Measurements from ENCODE around the gene ATXN7L3B.

Gene ATXN7L3B

DNA sequence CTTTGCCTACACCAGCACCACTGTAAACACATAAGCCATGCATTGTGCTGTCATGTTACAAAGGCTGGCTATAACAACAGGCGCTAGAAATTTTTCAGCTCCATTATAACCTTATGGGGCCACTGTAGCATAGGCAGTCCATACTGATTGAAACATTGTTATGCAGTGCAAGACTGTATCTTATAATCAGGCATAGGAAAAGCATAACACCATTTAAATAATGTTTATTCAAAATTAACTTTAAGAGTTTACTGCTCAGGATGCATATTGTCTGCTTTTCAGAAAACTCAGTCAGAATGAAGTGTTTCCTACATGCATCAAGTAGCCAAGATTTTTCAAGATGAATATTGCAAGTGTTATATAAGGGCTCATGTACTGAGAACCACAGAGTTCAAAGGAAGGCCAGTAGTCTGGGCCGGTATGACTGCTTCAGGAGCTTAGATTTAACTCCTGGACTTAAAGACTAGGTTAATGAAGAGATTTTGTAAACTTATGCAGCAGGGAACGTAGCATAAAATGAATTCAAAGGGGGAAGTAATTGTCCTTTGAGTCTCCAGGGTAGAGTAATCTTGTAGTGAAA is 46.9 kb downstream of the ATXN7L3B start:
- Histone ChIP-seq H3K79me1 (replicated peaks; ENCODE audit: low read length, poor library complexity, severe bottlenecking) (no peaks in the 10 kb centered on the region), H3K27me3 (ENCODE audit: control insufficient read depth in 1 of 2, insufficient read depth in 1 of 2, low read length in 2 of 2) (no peaks in the 10 kb centered on the region), H3K9me3 (ENCODE audit: control insufficient read depth, low read length) (no peaks in the 10 kb centered on the region), H2AK5ac (ENCODE audit: low read length, severe bottlenecking) (no peak overlapping the region), H3K4me2 (ENCODE audit: low read length, poor library complexity, severe bottlenecking) (no peak overlapping the region), H2BK120ac (ENCODE audit: low read depth, low read length) (no peak overlapping the region), H2BK12ac (ENCODE audit: low read length in 2 of 2) (no peak overlapping the region), H3K4ac (ENCODE audit: low read depth in 1 of 2, low read length in 2 of 2) (no peak overlapping the region), H3K4me1 (ENCODE audit: control insufficient read depth, insufficient read depth, low read depth, low read length) (no peaks in the 10 kb centered on the region), H3K23ac (ENCODE audit: low read length in 2 of 2) (no peak overlapping the region), H4K8ac (ENCODE audit: low read length) (no peak overlapping the region), H3K27ac (ENCODE audit: low read length, poor library complexity, severe bottlenecking) (no peak overlapping the region), H2BK5ac (ENCODE audit: low read depth, low read length, poor library complexity, severe bottlenecking) (no peak overlapping the region), H3K4me3 (ENCODE audit: insufficient read depth in 1 of 2, low read depth in 1 of 2, low read length in 2 of 2) (no peak overlapping the region), H2BK15ac (ENCODE audit: low read depth, poor library complexity, severe bottlenecking) (no peak overlapping the region), H3K18ac (ENCODE audit: low read depth in 1 of 2, low read length in 2 of 2) (no peak overlapping the region), H3K36me3 (ENCODE audit: control insufficient read depth in 1 of 2, insufficient read depth in 2 of 2, low read depth in 1 of 2, low read length in 2 of 2) (no peaks in the 10 kb centered on the region), H3K14ac (ENCODE audit: low read length in 2 of 2) (no peak overlapping the region), H4K91ac (ENCODE audit: low read length) (no peak overlapping the region), H3K9ac (ENCODE audit: low read length) (no peak overlapping the region), H2AFZ (ENCODE audit: low read depth, low read length) (no peak overlapping the region)
- DNase-seq: no peak
- WGBS: 81% methylated on average over 3 of the region's 3 CpGs

GRCh38 chr12:74586251-74586650 is 48.6 kb downstream of the ATXN7L3B start:
- no peaks in the 10 kb centered on the region for H3K79me1 ChIP-seq (replicated peaks; ENCODE audit: low read length, poor library complexity, severe bottlenecking)
- H3K23ac ChIP-seq (ENCODE audit: low read length in 2 of 2): no peak overlapping the region
- H2BK15ac ChIP-seq (ENCODE audit: low read depth, poor library complexity, severe bottlenecking): no peak overlapping the region
- no peak overlapping the region for H2AFZ ChIP-seq (ENCODE audit: low read depth, low read length)
- H4K91ac ChIP-seq (ENCODE audit: low read length): no peak overlapping the region
- no peak overlapping the region for H2BK5ac ChIP-seq (ENCODE audit: low read depth, low read length, poor library complexity, severe bottlenecking)
- no peak overlapping the region for H3K14ac ChIP-seq (ENCODE audit: low read length in 2 of 2)
- H3K36me3 ChIP-seq (ENCODE audit: control insufficient read depth in 1 of 2, insufficient read depth in 2 of 2, low read depth in 1 of 2, low read length in 2 of 2): no peaks in the 10 kb centered on the region
- H3K9ac ChIP-seq (ENCODE audit: low read length): no peak overlapping the region
- H2BK12ac ChIP-seq (ENCODE audit: low read length in 2 of 2): no peak overlapping the region
- H3K9me3 ChIP-seq (ENCODE audit: control insufficient read depth, low read length): no peaks in the 10 kb centered on the region
- no peak for DNase-seq
- H2BK120ac ChIP-seq (ENCODE audit: low read depth, low read length): no peak overlapping the region
- H3K27me3 ChIP-seq (ENCODE audit: control insufficient read depth in 1 of 2, insufficient read depth in 1 of 2, low read length in 2 of 2): no peaks in the 10 kb centered on the region
- WGBS: 72% methylated on average over 4 of the region's 4 CpGs
- no peak overlapping the region for H3K27ac ChIP-seq (ENCODE audit: low read length, poor library complexity, severe bottlenecking)
- no peak overlapping the region for H3K18ac ChIP-seq (ENCODE audit: low read depth in 1 of 2, low read length in 2 of 2)
- no peak overlapping the region for H3K4me2 ChIP-seq (ENCODE audit: low read length, poor library complexity, severe bottlenecking)
- no peak overlapping the region for H2AK5ac ChIP-seq (ENCODE audit: low read length, severe bottlenecking)
- H3K4ac ChIP-seq (ENCODE audit: low read depth in 1 of 2, low read length in 2 of 2): no peak overlapping the region
- H3K4me1 ChIP-seq (ENCODE audit: control insufficient read depth, insufficient read depth, low read depth, low read length): no peaks in the 10 kb centered on the region
- H4K8ac ChIP-seq (ENCODE audit: low read length): no peak overlapping the region
- H3K4me3 ChIP-seq (ENCODE audit: insufficient read depth in 1 of 2, low read depth in 1 of 2, low read length in 2 of 2): no peak overlapping the region

All from mesenchymal stem cell (in vitro differentiated cells and primary cell).